Neural cell (in vitro differentiated cells): ENCODE data around the gene BCL2.

Source experiments
- EP300 ChIP-seq: fragments of 450-650 bp; conservative IDR thresholded peaks from 2 replicates; pipeline ENCODE4 v1.6.1; 2014; ENCODE audit warnings: antibody characterized with exemption, mild to moderate bottlenecking, moderate library complexity; ENCODE audit not compliant: poor library complexity, severe bottlenecking
- EZH2 ChIP-seq: fragments of 200-600, 300-800 bp; shearing (Covaris generic), sonication (generic); IDR thresholded peaks from 2 replicates; pipeline ENCODE4 v1.6.1; 2014; ENCODE audit warnings: antibody characterized with exemption, low read length, borderline replicate concordance, mild to moderate bottlenecking; ENCODE audit not compliant: insufficient read depth, poor library complexity, severe bottlenecking
- MXI1 ChIP-seq: fragments of 450-650 bp; conservative IDR thresholded peaks from 2 replicates; pipeline ENCODE4 v1.6.1; 2014; ENCODE audit warnings: antibody characterized with exemption, mild to moderate bottlenecking; ENCODE audit not compliant: poor library complexity, severe bottlenecking
- POLR2AphosphoS5 ChIP-seq: IDR thresholded peaks from 2 replicates; pipeline ENCODE4 v1.6.1; 2012
- RAD21 ChIP-seq: fragments of 450-650 bp; conservative IDR thresholded peaks from 2 replicates; pipeline ENCODE4 v1.6.1; 2014; ENCODE audit warnings: antibody characterized with exemption, mild to moderate bottlenecking, moderate library complexity
- TF ChIP-seq, protein P1 (sequence below): IDR thresholded peaks from 2 replicates; pipeline ENCODE4 v1.6.1; 2012; ENCODE audit warnings: borderline replicate concordance
- TF ChIP-seq, protein P2 (sequence below): fragments of 450-650 bp; IDR thresholded peaks from 2 replicates; pipeline ENCODE4 v1.5.1; 2014; ENCODE audit warnings: antibody characterized with exemption, mild to moderate bottlenecking, moderate library complexity; ENCODE audit not compliant: poor library complexity, severe bottlenecking

DNA sequence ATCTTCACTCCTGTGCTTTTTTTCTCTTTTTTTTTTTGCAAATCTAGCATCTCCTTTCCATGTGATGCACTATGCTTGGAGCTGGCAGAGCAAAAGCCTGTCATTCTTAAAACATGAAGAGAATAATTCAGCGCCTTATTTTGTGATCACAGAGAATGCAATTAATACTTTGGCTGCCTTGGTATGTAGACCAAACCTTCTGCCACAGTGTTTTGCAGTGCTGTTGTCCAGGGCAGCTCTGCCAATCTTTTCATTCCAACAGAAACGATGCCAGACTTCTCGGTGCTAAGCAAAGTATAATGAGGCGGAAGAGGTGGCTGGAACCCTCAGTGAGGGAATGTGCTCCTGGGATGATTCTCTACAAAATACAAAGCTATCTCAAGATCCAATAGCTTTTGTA, 25.6 kb downstream of the BCL2 start:
- TF ChIP-seq, protein P1, sequence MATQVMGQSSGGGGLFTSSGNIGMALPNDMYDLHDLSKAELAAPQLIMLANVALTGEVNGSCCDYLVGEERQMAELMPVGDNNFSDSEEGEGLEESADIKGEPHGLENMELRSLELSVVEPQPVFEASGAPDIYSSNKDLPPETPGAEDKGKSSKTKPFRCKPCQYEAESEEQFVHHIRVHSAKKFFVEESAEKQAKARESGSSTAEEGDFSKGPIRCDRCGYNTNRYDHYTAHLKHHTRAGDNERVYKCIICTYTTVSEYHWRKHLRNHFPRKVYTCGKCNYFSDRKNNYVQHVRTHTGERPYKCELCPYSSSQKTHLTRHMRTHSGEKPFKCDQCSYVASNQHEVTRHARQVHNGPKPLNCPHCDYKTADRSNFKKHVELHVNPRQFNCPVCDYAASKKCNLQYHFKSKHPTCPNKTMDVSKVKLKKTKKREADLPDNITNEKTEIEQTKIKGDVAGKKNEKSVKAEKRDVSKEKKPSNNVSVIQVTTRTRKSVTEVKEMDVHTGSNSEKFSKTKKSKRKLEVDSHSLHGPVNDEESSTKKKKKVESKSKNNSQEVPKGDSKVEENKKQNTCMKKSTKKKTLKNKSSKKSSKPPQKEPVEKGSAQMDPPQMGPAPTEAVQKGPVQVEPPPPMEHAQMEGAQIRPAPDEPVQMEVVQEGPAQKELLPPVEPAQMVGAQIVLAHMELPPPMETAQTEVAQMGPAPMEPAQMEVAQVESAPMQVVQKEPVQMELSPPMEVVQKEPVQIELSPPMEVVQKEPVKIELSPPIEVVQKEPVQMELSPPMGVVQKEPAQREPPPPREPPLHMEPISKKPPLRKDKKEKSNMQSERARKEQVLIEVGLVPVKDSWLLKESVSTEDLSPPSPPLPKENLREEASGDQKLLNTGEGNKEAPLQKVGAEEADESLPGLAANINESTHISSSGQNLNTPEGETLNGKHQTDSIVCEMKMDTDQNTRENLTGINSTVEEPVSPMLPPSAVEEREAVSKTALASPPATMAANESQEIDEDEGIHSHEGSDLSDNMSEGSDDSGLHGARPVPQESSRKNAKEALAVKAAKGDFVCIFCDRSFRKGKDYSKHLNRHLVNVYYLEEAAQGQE = no peak
- TF ChIP-seq, protein P2, sequence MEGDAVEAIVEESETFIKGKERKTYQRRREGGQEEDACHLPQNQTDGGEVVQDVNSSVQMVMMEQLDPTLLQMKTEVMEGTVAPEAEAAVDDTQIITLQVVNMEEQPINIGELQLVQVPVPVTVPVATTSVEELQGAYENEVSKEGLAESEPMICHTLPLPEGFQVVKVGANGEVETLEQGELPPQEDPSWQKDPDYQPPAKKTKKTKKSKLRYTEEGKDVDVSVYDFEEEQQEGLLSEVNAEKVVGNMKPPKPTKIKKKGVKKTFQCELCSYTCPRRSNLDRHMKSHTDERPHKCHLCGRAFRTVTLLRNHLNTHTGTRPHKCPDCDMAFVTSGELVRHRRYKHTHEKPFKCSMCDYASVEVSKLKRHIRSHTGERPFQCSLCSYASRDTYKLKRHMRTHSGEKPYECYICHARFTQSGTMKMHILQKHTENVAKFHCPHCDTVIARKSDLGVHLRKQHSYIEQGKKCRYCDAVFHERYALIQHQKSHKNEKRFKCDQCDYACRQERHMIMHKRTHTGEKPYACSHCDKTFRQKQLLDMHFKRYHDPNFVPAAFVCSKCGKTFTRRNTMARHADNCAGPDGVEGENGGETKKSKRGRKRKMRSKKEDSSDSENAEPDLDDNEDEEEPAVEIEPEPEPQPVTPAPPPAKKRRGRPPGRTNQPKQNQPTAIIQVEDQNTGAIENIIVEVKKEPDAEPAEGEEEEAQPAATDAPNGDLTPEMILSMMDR = no peak
- TF ChIP-seq POLR2AphosphoS5 = no peak
- TF ChIP-seq EZH2 = no peak
- no peak for TF ChIP-seq RAD21
- TF ChIP-seq MXI1 = no peak
- TF ChIP-seq EP300 = no peak
